ENCODE measurements around the gene TNIK.

TNIK gene

GRCh38 chr3:171315919-171316318 is 144.3 kb downstream of the TNIK start:
- no peak for TF ChIP-seq EZH2phosphoT487 (IDR thresholded peaks at IDR 0.05; ENCODE audit: low read depth)
- no peak for TF ChIP-seq CTCF (IDR thresholded peaks at IDR 0.05; ENCODE audit: low read depth, low read length)
- Histone ChIP-seq H3K9me3 (ENCODE audit: insufficient read depth, low read length) (no peaks in the 10 kb centered on the region), H3K4me3 (ENCODE audit: low read length) (no peak overlapping the region), H3K79me2 (ENCODE audit: low read length) (peaks cover 46% of the 10 kb centered on the region), H3K4me2 (ENCODE audit: low read length) (no peak overlapping the region), H2AFZ (ENCODE audit: low read depth, low read length) (no peak overlapping the region), H3K27me3 (ENCODE audit: low read depth, low read length) (no peaks in the 10 kb centered on the region), H3K27ac (ENCODE audit: low read length) (no peak overlapping the region), H4K20me1 (ENCODE audit: insufficient read depth, low read length) (no peaks in the 10 kb centered on the region), H3K36me3 (replicated peaks; ENCODE audit: low read depth, low read length) (no peaks in the 10 kb centered on the region), H3K4me1 (ENCODE audit: low read length) (peaks cover 9% of the 10 kb centered on the region; the same call in 1 of the 2 replicates), H3K9ac (ENCODE audit: low read length) (no peak overlapping the region)

- H3K36me3 ChIP-seq (replicated peaks; ENCODE audit: low read depth, low read length) = no peaks in the 10 kb centered on the region
- H4K20me1 ChIP-seq (ENCODE audit: insufficient read depth, low read length) = no peaks in the 10 kb centered on the region
- H3K4me3 ChIP-seq (ENCODE audit: low read length) = no peak overlapping the region
- H3K4me2 ChIP-seq (ENCODE audit: low read length) = no peak overlapping the region
- no peak overlapping the region for H2AFZ ChIP-seq (ENCODE audit: low read depth, low read length)
- no peaks in the 10 kb centered on the region for H3K9me3 ChIP-seq (ENCODE audit: insufficient read depth, low read length)
- H3K79me2 ChIP-seq (ENCODE audit: low read length) = peaks cover 46% of the 10 kb centered on the region
- no peak overlapping the region for H3K27ac ChIP-seq (ENCODE audit: low read length)
- H3K9ac ChIP-seq (ENCODE audit: low read length) = no peak overlapping the region
- no peak for TF ChIP-seq CTCF (IDR thresholded peaks at IDR 0.05; ENCODE audit: low read depth, low read length)
- no peak for TF ChIP-seq EZH2phosphoT487 (IDR thresholded peaks at IDR 0.05; ENCODE audit: low read depth)
- H3K4me1 ChIP-seq (ENCODE audit: low read length) = peaks cover 13% of the 10 kb centered on the region; the same call in 1 of the 2 replicates
- H3K27me3 ChIP-seq (ENCODE audit: low read depth, low read length) = no peaks in the 10 kb centered on the region
These were observed 145.1 kb downstream of the TNIK start for GRCh38 chr3:171315101-171315500.

GRCh38 chr3:171314341-171314740 is 145.9 kb downstream of the TNIK start:
- no peak overlapping the region for H3K9ac ChIP-seq (ENCODE audit: low read length)
- no peak for TF ChIP-seq EZH2phosphoT487 (IDR thresholded peaks at IDR 0.05; ENCODE audit: low read depth)
- TF ChIP-seq CTCF (IDR thresholded peaks at IDR 0.05; ENCODE audit: low read depth, low read length) = no peak
- H3K4me2 ChIP-seq (ENCODE audit: low read length) = no peak overlapping the region
- no peak overlapping the region for H3K4me3 ChIP-seq (ENCODE audit: low read length)
- H3K27ac ChIP-seq (ENCODE audit: low read length) = no peak overlapping the region
- H4K20me1 ChIP-seq (ENCODE audit: insufficient read depth, low read length) = no peaks in the 10 kb centered on the region
- H3K79me2 ChIP-seq (ENCODE audit: low read length) = peaks cover 42% of the 10 kb centered on the region
- no peaks in the 10 kb centered on the region for H3K27me3 ChIP-seq (ENCODE audit: low read depth, low read length)
- H3K4me1 ChIP-seq (ENCODE audit: low read length) = peaks cover 20% of the 10 kb centered on the region
- no peak overlapping the region for H2AFZ ChIP-seq (ENCODE audit: low read depth, low read length)
- H3K9me3 ChIP-seq (ENCODE audit: insufficient read depth, low read length) = no peaks in the 10 kb centered on the region
- H3K36me3 ChIP-seq (replicated peaks; ENCODE audit: low read depth, low read length) = no peaks in the 10 kb centered on the region

- Histone ChIP-seq H3K27ac (ENCODE audit: low read length) (no peak overlapping the region), H3K4me3 (ENCODE audit: low read length) (no peak overlapping the region), H3K4me1 (ENCODE audit: low read length) (peaks cover 27% of the 10 kb centered on the region), H4K20me1 (ENCODE audit: insufficient read depth, low read length) (no peaks in the 10 kb centered on the region), H3K36me3 (replicated peaks; ENCODE audit: low read depth, low read length) (no peaks in the 10 kb centered on the region), H3K79me2 (ENCODE audit: low read length) (peaks cover 48% of the 10 kb centered on the region), H3K27me3 (ENCODE audit: low read depth, low read length) (no peaks in the 10 kb centered on the region), H3K9me3 (ENCODE audit: insufficient read depth, low read length) (no peaks in the 10 kb centered on the region), H3K9ac (ENCODE audit: low read length) (no peak overlapping the region), H2AFZ (ENCODE audit: low read depth, low read length) (no peak overlapping the region), H3K4me2 (ENCODE audit: low read length) (no peak overlapping the region)
- no peak for TF ChIP-seq CTCF (IDR thresholded peaks at IDR 0.05; ENCODE audit: low read depth, low read length)
- TF ChIP-seq EZH2phosphoT487 (IDR thresholded peaks at IDR 0.05; ENCODE audit: low read depth) = no peak
These were observed 146.5 kb downstream of the TNIK start for GRCh38 chr3:171313702-171314101.
